ENCODE results near the gene KRT6B.
"Not testable (repeated sequence)": the region's sequence is repeated elsewhere in the genome, so short reads cannot be mapped to it uniquely, and the experiment has no call there.

The KRT6B gene

GRCh38 chr12:52413202-52413601 lies 38.7 kb downstream of the KRT6B start:
- no peak for DNase-seq (ENCODE audit: low spot score)

- DNase-seq (ENCODE audit: low spot score) = no peak
Measured at GRCh38 chr12:52411815-52412214, 40.1 kb downstream of the KRT6B start.

GRCh38 chr12:52410589-52411248 lies 41.2 kb downstream of the KRT6B start:
- not testable (repeated sequence) for DNase-seq (ENCODE audit: low spot score)

GRCh38 chr12:52407918-52408317 lies 44.0 kb downstream of the KRT6B start:
- no peak for DNase-seq (ENCODE audit: low spot score)

GRCh38 chr12:52405922-52406385 lies 46.0 kb downstream of the KRT6B start, which contains the start of gene KRT82:
KRT82 (minus strand) TSS chr12:52406335; CDS start chr12:52406277, 58 bp downstream.
- no peak for DNase-seq (ENCODE audit: low spot score)

GRCh38 chr12:52404951-52405350 lies 47.0 kb downstream of the KRT6B start:
- no peak for DNase-seq (ENCODE audit: low spot score)

- DNase-seq (ENCODE audit: low spot score) = no peak
Measured at GRCh38 chr12:52403561-52403960, 48.4 kb downstream of the KRT6B start.

GRCh38 chr12:52402873-52403540 lies 48.9 kb downstream of the KRT6B start:
- DNase-seq (ENCODE audit: low spot score) = no peak

GRCh38 chr12:52402377-52402776 lies 49.6 kb downstream of the KRT6B start:
- no peak for DNase-seq (ENCODE audit: low spot score)

- DNase-seq (ENCODE audit: low spot score) = no peak
Measured at GRCh38 chr12:52401926-52402325, 50.0 kb downstream of the KRT6B start.

- no peak for DNase-seq (ENCODE audit: low spot score)
Measured at GRCh38 chr12:52401526-52401925, 50.4 kb downstream of the KRT6B start.

GRCh38 chr12:52400906-52401305 lies 51.0 kb downstream of the KRT6B start:
- no peak for DNase-seq (ENCODE audit: low spot score)

- no peak for DNase-seq (ENCODE audit: low spot score)
Measured at GRCh38 chr12:52399756-52400155, 52.2 kb downstream of the KRT6B start.

- no peak for DNase-seq (ENCODE audit: low spot score)
Measured at GRCh38 chr12:52398176-52398575, 53.8 kb downstream of the KRT6B start.

GRCh38 chr12:52396656-52397055 lies 55.3 kb downstream of the KRT6B start:
- no peak for DNase-seq (ENCODE audit: low spot score)
